RWPE1 (cell line): ENCODE results near the gene HS6ST3.
"Not testable (repeated sequence)": the region's sequence is repeated elsewhere in the genome, so short reads cannot be mapped to it uniquely, and the experiment has no call there.

ENCODE experiments used
- CTCF ChIA-PET: fragments of 350-600 bp; sonication (Branson Sonifier 250); formaldehyde crosslinking; extraction: SDS; loops from one replicate; lab custom pipeline; 2021; lab: Yijun Ruan, JAX
- POLR2A ChIA-PET: fragments of 400-600 bp; formaldehyde crosslinking; extraction: SDS; loops from one replicate; lab custom pipeline; 2020; ENCODE audit warnings: antibody characterized with exemption; ENCODE audit not compliant: low non-redundant PET; lab: Yijun Ruan, JAX
- DNase-seq: peaks from one replicate; pipeline ENCODE4 v3.0.0; 2012; ENCODE audit warnings: low spot score
- H3K27ac ChIP-seq: fragments of 450-650 bp; 2 replicates; pipeline ENCODE4 v1.5.1; 2017
- CTCF ChIP-seq: fragments of 450-650 bp; conservative IDR thresholded peaks from 2 replicates; pipeline ENCODE4 v1.5.1; 2017; ENCODE audit warnings: low read depth, mild to moderate bottlenecking

HS6ST3 gene

GRCh38 chr13:96762876-96763275 lies 673.0 kb downstream of the HS6ST3 start:
- POLR2A ChIA-PET = no interaction called here
- TF ChIP-seq CTCF = no peak
- CTCF ChIA-PET = no interaction called here
- DNase-seq = no peak
- no peak overlapping the region for H3K27ac ChIP-seq

- DNase-seq = no peak
- POLR2A ChIA-PET = no interaction called here
- CTCF ChIA-PET = no interaction called here
- H3K27ac ChIP-seq = no peak overlapping the region
- TF ChIP-seq CTCF = no peak
Observed at GRCh38 chr13:96766306-96766705, 676.4 kb downstream of the HS6ST3 start.

- DNase-seq = no peak
- CTCF ChIA-PET = no interaction called here
- TF ChIP-seq CTCF = no peak
- POLR2A ChIA-PET = no interaction called here
- H3K27ac ChIP-seq = no peak overlapping the region
Observed at GRCh38 chr13:96768524-96768923, 678.6 kb downstream of the HS6ST3 start.

- CTCF ChIA-PET = no interaction called here
- DNase-seq = no peak
- no peak for TF ChIP-seq CTCF
- POLR2A ChIA-PET = no interaction called here
- no peak overlapping the region for H3K27ac ChIP-seq
Observed at GRCh38 chr13:96769874-96770273, 680.0 kb downstream of the HS6ST3 start.

- H3K27ac ChIP-seq = no peak overlapping the region
- ChIA-PET CTCF (interaction anchor here (0.6 kb wide), 1 partner anchor 50 kb away, joined by 3 read pairs; no protein-coding TSS in a partner anchor), POLR2A (no interaction called here)
- DNase-seq = no peak
- no peak for TF ChIP-seq CTCF
Observed at GRCh38 chr13:96771486-96772367, 681.8 kb downstream of the HS6ST3 start.

- CTCF ChIA-PET = no interaction called here
- no peak for DNase-seq
- no peak for TF ChIP-seq CTCF
- POLR2A ChIA-PET = no interaction called here
- no peak overlapping the region for H3K27ac ChIP-seq
Observed at GRCh38 chr13:96772426-96772825, 682.5 kb downstream of the HS6ST3 start.

GRCh38 chr13:96778302-96778701 lies 688.4 kb downstream of the HS6ST3 start:
- CTCF ChIA-PET = interaction anchor here (0.9 kb wide), 1 partner anchor 181 kb away, joined by 4 read pairs; no protein-coding TSS in a partner anchor
- H3K27ac ChIP-seq, DNase-seq, POLR2A ChIA-PET: not testable (repeated sequence)
